HG03045 (cell line): ENCODE data around the gene ARHGEF38.

Experiments
- ATAC-seq: cut with Tn5 transposase; IDR thresholded peaks from one replicate; pipeline ENCODE4 v1.9.1; 2021; ENCODE audit warnings: mild to moderate bottlenecking, moderate library complexity; ENCODE audit not compliant: unreplicated experiment

ARHGEF38 gene

GRCh38 chr4:105556206-105556605 lies 3.8 kb downstream of the ARHGEF38 start:
- ATAC-seq, result no peak

GRCh38 chr4:105558277-105558676 lies 5.9 kb downstream of the ARHGEF38 start:
- ATAC-seq, result no peak

- ATAC-seq, result no peak
Measured at GRCh38 chr4:105560421-105560848, 8.0 kb downstream of the ARHGEF38 start.

- ATAC-seq, result no peak
Measured at GRCh38 chr4:105563352-105563751, 10.9 kb downstream of the ARHGEF38 start.

GRCh38 chr4:105568584-105568983 lies 16.2 kb downstream of the ARHGEF38 start:
- ATAC-seq, result no peak

GRCh38 chr4:105569057-105569865 lies 16.8 kb downstream of the ARHGEF38 start:
- no peak for ATAC-seq

- ATAC-seq, result no peak
Measured at GRCh38 chr4:105569866-105570236, 17.4 kb downstream of the ARHGEF38 start.

GRCh38 chr4:105572296-105572695 lies 19.9 kb downstream of the ARHGEF38 start:
- ATAC-seq, result no peak

- ATAC-seq, result no peak
Measured at GRCh38 chr4:105586638-105587328, 34.4 kb downstream of the ARHGEF38 start.

GRCh38 chr4:105587841-105588240 lies 35.4 kb downstream of the ARHGEF38 start:
- no peak for ATAC-seq

- ATAC-seq, result no peak
Measured at GRCh38 chr4:105588252-105588651, 35.8 kb downstream of the ARHGEF38 start.

- no peak for ATAC-seq
Measured at GRCh38 chr4:105591573-105591972, 39.2 kb downstream of the ARHGEF38 start.

GRCh38 chr4:105594099-105595010 lies 41.9 kb downstream of the ARHGEF38 start:
- peak; percentile 84 for ATAC-seq

- no peak for ATAC-seq
Measured at GRCh38 chr4:105596684-105597083, 44.3 kb downstream of the ARHGEF38 start.

- ATAC-seq, result no peak
Measured at GRCh38 chr4:105598052-105598451, 45.6 kb downstream of the ARHGEF38 start.

- ATAC-seq, result no peak
Measured at GRCh38 chr4:105598787-105599186, 46.4 kb downstream of the ARHGEF38 start.

GRCh38 chr4:105599482-105599881 lies 47.1 kb downstream of the ARHGEF38 start:
- ATAC-seq, result no peak

GRCh38 chr4:105599932-105600655 lies 47.7 kb downstream of the ARHGEF38 start:
- ATAC-seq, result no peak

GRCh38 chr4:105600951-105601350 lies 48.5 kb downstream of the ARHGEF38 start:
- ATAC-seq, result no peak

GRCh38 chr4:105601406-105601805 lies 49.0 kb downstream of the ARHGEF38 start:
- ATAC-seq, result no peak

GRCh38 chr4:105603158-105603557 lies 50.7 kb downstream of the ARHGEF38 start:
- ATAC-seq, result no peak
